Activated CD4-positive, CD25-positive, alpha-beta regulatory T cell treated with anti-CD3 and anti-CD28 coated beads, Interleukin-2, amount 50 U/mL, for 24 hours (primary cell): ENCODE data around the gene DIDO1.
A peak's percentile ranks its signal among the peaks of the same experiment; 100 is the strongest.

ENCODE experiments used
- ATAC-seq, 2 donors: fragments of 150-1000 bp; cut with Tn5 transposase; one replicate each; pipeline ENCODE4 v1.10.0; 2021; ENCODE audit warnings: mild to moderate bottlenecking in 1 of 2, moderate library complexity in 1 of 2

Gene DIDO1

DNA sequence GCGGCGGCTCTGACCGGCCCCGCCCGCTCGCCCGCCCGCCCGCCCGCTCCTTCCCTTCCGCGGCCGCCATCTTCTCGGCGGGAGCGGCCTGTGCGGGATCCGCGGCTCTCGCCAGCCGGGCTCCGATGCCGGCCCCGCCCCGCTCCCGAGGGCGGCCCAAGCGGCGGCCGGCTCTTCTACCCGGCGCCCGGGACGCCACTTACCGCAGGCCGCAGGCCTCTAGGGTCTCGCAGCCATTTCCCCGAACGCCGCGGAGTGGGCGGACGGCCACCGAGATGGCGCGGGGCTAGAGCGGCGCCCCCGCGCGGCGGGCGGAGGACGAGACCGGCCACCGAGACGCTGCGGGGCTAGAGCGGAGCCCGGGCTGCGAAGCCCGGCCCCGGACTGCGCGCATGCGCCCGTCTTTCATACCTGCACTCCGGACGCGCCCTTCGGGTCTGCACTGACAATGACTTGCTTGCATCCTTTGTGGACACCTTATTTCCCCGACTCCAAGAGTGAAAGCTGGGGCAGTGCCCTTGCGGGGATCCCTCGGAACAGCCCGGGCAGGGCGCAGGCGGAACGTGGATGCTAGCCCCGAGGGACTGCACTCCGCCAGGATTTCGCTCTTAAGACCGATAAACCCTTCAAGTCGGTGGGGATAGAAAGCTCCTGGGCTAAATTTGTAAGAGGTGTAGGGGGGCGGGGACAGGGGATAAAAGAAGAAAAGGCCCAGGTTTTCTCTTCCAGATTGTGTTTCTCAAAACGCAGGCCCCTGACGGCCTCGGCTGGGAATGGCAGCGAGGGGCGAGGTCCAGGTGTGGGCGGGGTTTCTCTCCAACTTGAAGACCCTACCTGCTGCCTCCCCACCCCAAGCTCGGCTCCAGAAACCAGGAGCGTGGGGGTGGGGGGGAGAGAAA, at the start of gene DIDO1:
Gene DIDO1 (minus strand): TSS at position 277 of the 899 bp plus-strand sequence.
- ATAC-seq: peak; percentile 86 to 88

DNA sequence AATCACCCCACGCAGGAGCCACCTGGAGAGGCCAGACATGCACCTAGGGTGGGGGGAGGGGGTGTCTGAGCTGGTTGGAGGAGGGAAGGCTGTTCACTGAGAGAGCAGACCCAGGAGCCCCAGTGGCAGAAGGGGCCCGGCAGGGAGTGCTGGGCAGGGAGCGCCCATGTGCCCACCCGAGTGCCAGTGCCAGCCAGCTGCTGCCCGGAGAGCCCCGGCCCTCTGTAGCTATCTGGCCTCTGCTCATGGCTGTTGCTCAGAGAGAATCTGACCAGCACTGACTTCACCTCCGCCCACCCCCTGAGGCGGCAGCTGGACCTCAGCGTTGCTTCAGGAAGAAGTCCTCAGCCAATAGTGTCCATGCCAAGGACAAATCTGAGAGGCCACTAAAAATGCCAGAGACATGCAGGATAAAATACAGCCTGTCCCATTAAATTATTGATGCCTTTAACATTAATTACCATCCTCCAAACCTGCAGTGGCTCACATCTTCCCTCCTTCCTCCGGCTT, 49.0 kb upstream of the DIDO1 start:
- no peak for ATAC-seq

DNA sequence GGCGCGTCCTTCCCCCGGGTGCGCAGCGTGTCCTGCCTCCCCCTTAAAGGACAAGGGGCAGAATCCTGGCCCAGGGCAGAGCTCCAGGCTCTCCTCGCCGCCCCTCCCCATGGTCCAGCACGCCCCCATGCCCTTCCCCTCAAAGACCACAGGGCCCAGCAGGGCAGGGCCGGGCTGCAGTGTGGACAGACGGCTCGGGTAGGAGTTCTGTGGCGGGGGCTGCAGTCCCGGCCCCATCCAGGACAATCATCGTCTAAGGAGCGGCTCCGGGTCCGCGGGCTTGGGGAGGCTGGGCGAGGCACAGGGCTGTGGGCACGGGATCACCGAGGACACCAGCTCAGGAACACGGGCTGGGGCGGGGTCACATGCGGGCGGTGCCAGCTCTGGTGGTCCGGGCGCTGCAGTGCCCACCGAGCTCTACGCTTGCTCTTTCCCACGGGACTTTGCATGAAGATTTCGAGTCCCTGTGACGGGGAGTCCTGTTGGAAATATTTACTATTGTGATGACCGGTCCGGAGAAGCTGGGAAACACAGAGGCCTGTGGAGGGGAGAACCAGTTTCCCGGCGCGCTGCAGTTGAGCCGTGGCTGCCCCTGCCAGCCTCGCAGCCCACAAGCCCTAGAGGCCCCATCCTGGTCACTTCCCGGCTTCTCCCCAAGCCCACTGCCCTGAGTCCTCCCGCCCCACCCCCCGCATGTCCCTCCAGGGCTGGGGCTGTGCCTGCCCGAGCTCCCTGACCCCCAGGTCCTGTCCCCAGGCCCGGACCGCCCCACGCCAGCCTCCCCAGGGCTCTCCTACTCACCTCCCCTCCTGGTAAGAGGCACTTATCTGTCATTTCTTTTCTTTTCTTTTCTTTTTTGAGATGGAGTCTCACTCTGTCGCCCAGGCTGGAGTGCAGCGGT, 46.8 kb upstream of the DIDO1 start:
- no peak for ATAC-seq

DNA sequence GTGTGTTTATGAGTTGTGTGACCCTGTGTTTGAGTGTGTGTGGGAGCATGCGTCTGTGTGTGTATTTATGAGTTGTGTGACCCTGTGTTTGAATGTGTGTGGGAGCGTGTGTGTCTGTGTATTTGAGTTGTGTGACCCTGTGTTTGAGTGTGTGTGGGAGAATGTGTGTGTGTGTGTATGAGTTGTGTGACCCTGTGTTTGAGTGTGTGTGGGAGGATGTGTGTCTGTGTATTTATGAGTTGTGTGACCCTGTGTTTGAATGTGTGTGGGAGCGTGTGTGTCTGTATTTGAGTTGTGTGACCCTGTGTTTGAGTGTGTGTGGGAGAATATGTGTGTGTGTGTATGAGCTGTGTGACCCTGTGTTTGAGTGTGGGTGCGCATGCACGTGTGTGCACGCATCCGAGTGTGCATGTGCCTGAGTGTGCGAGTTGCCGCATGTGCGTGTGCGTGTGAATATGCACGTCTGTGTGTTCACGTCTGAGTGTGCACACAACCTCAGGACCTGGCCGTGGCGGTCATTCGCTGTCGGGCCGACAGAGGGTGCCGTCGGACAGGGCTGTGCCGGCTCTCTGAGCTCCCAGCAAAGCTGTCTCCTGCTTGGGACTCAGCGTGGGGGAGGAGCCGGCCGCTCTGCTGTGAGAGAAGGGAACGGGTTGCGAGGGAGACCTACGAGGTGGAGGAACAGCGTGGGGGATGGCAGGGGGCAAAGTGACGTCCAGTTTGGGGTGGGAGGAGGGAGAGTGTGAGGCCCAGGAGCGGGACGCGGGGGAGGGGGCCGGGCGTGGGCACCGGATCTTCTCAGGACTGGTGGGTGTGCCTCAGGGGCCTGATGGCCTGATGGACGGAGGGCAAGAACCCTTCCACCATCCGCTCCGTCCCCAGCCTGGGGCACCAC, 45.9 kb upstream of the DIDO1 start:
- peak; percentile 93 to 96 for ATAC-seq

DNA sequence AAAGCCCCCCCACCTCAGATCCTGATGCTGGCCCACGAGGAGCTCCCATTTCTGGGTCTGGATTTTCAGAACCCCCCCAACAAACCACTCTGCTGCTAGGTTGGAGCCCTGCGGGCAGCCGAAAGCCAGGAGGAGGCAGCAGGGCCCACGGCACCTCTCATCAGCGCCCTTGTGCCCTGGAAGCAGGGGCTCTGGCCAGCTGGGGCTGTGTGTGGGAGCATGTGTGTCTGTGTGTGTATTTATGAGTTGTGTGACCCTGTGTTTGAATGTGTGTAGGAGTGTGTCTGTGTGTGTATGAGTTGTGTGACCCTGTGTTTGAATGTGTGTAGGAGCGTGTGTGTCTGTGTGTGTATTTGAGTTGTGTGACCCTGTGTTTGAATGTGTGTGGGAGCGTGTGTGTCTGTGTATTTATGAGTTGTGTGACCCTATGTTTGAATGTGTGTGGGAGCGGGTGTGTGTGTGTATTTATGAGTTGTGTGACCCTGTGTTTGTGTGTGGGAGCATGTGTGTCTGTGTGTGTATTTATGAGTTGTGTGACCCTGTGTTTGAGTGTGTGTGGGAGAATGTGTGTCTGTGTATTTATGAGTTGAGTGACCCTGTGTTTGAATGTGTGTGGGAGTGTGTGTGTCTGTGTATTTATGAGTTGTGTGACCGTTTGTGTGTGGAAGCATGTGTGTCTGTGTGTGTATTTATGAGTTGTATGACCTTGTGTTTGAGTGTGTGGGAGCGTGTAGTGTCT, 45.1 kb upstream of the DIDO1 start:
- no peak for ATAC-seq

DNA sequence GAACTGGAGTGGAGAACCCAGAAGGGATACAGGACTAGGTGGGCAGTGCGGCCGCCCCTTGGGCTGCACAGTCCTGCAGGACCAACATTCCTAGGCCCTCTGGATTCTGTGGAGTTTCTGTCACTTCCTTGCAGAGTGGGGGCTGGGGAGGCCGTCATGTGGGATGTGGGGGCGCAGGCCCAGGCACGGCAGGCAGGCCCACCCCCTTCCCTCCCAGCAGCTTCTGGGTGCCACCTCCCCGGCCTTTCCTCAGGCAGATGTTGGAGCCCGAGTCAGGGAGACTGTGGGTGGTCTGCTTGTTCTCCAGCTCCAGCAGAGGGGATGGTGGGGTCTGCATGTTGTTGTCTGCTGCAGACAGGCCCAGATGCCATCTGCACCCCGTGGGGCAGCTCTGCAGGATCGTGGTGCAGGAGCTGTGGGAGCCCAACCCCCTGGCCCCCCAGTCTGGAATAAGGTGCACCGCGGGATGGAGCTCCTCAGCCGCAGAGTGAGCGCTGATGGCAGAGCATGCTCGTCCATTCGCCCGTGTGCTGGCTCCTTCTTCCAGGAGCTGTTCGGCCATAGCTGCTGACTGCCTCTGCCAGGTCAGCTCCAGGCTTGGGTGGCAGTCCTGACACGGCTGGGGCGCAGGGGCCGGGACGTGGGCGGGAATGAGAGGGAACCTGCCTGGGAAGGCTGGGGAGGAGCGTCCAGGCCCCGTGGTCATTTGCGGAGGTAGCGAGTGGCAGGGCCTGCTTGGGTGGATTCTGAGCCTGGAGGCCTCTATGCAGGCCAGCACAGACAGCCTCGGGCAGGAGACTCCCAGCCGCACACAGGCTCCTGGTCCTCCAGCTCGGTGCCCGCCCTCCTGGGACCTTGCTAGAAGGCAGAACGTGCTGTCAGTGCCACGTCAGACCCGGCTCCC, 44.3 kb upstream of the DIDO1 start:
- no peak for ATAC-seq

DNA sequence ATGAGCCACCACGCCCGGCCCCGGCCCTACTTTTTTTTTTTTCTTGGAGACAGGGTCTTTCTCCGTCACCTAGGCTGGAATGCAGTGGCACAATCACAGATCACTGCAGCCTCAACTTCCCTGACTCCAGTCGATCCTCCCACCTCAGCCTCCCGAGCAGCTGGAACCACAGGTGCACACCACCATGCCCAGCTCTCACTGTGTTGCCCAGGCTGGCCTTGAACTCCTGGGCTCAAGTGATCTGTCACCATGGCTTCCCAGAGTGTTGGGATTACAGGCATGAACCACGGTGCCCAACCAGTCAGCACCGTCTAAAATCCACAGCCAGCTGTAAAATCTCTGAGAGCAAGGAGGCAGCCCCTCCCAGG, 43.6 kb upstream of the DIDO1 start:
- no peak for ATAC-seq

DNA sequence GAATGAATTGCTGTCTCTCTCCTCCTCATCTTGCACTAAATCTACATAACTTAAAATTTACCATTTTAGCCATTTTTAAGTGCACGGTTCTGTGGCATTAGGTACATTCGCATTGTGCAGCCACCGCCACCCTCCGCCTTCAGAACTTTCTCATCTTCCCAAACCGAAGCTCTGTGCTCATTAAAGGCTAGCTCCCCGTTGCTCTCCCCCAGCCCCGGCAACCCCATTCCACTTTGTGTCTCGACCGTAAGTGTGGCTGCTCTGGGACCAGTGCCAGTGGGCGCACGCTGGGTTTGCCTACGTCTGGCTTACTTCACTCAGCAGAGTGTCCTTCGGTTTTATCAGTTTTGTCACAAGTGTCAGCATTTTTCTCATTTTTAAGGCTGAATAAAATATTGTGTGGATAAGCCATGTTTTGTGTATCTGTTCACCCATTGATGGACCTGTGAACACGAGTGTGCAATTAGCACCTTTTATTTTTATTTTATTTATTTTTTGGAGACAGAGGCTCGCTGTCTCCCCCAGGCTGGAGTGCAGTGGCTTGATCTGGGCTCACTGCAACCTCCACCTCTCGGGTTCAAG, 43.0 kb upstream of the DIDO1 start:
- no peak for ATAC-seq

DNA sequence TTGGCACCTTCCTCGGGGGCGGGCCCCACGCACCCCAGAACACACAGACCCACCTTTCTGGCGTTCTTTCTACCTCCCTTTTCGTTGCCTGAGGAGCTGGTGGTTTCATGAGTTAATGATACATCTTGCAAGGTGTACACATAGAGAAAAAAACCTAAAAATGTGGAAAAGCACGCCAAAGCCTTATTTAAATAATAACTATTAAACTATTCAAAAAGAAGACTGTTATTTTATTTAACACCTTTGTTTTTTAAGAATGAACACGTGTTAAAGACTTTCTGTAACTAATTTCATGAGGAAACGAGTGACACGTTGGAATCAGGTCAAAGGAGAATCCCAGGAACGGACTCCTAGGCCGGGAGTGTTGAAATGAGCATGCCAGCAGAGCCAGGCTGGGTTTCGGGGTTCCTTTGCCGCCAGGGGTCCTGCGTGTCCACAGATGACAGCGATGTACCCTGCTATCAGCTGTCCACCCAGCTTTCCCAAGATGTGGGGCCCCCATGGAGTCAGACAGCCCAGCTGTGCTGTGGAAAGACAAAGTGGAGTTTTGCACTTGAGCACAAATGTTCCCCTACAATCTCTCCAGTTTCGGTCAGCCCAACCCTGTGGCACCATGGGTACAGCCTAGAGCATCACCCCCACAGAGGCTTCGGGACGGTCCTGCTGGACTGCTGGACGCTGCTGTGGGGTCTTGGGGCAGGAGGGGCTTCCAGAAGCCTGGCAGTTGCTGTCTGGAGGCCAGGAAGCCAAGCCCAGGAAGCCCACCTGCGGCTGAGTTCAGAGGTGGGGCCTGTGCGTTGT, 42.3 kb upstream of the DIDO1 start:
- ATAC-seq: no peak

DNA sequence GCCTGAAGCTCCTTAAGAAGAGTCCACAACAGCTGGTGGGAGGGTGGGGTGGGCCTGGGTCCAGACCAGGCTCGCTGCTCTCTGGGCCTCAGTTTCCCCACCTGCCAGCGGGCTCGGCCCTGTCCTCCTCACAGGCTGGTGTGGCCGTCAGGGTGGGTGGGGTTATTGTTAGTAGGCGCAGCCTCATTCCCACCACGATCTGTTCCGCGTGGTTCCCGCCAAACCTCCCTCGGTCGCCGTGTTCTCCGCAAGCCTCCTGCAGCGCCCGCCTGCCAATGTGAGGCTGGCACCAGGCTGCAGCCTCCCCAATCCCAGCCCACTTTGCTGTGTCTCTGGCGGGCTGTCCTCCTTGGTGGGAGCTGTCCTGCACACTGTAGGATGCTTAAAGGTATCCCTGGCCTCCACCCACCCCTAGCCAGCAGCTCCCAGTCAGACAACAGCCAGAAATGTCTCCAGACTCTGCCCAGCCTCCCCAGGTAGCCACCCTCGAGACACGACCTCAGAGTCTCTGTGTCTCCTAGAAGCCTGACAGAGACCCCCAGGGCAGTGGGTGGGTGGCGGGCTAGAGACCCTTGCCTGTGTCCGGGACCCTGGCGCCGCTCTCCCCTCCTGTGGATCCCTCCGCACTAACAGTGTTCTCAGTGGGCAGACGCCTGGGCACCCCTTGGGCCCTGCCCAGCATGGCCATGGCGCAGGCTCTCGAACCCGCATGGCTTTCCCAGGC, 41.5 kb upstream of the DIDO1 start:
- ATAC-seq: no peak

DNA sequence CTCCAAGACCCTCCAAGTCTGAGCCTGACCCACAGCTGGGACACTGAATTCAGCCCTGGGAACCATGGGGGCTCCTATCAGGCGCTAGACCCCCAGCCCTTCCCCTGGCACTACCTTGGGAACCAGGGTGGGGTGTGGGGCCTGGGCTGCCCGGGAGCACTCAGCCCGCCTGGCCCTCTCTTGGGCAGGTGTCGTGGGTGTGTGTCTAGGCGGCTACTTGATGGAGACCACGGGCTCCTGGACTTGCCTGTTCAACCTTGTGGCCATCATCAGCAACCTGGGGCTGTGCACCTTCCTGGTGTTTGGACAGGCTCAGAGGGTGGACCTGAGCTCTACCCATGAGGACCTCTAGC, 40.8 kb upstream of the DIDO1 start:
- ATAC-seq: no peak

DNA sequence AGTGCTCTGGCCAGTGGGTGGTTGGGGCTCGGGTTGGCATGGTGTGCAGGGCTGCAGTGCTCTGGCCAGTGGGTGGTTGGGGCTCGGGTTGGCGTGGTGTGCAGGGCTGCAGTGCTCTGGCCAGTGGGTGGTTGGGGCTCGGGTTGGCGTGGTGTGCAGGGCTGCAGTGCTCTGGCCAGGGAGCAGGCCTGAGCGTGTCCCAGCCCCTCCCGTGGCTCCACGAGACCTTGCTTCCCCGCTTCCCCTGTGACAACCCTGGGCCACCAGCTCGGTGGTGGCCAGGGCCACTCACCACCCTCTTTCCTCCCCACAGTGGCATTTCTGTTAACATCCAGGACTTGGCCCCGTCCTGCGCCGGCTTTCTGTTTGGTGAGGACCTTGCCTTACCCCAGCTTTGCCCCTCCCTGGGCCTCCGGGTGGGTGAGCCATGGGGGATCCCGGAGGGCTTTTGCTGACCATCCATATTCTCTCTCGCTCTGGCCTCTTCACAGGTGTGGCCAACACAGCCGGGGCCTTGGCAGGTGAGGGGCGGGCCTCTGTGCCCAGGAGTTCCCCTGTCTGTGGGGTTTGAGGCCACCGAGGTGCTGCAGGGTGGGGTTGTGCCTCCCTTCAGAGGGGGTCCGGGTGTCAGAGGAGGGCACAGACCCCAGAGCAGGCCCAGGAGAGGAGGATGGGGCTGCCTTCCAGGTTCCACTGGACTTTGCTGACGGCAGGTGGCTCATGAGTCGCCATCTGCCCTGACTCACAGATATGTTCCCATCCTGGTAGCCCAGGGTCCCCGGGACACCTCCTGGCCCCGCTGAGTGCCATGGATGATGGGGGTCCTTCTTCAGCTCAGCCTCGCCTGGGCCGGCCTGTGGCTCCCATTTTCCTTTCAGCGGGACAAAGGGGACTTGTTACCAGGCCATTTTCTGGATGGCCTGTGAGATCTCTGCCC, 40.2 kb upstream of the DIDO1 start:
- no peak for ATAC-seq

DNA sequence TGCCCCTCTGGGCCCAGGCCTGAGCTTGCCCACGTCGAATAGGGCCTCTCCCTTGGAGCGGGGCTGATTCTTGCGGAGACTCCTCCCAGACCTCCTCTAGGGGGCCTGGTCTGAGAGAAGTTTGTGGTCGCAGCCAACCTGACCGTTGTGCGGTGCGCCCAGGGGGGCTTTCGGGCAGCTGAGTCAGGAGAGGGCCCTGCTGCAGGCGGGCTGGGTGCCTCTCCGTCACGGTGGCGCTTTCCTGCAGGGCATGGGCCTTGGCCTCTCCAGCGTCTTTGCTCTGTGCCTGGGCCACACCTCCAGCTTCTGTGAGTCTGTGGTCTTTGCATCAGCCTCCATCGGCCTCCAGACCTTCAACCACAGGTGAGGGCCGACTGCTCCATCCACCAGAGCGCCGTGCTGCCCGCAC, 39.1 kb upstream of the DIDO1 start:
- ATAC-seq: no peak

DNA sequence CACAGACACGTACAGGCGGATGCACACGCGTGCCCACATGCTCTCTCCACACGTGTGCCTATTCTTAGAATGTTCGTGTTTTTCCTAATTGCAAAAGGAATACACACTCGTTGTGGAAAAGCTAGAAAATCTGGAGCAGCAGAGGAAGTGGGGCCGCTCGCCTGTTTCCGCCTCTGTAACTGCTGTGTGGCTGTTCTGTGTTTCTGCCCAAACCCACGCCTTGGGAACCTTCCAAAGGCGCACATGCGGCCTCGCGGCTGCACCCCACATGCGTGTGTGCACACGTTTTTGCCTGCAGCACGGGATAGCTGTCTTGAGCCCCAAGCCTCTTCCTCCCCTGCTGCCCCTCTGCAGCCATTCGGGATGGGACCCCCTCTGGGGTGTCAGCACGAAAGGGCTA, 38.4 kb upstream of the DIDO1 start:
- no peak for ATAC-seq

DNA sequence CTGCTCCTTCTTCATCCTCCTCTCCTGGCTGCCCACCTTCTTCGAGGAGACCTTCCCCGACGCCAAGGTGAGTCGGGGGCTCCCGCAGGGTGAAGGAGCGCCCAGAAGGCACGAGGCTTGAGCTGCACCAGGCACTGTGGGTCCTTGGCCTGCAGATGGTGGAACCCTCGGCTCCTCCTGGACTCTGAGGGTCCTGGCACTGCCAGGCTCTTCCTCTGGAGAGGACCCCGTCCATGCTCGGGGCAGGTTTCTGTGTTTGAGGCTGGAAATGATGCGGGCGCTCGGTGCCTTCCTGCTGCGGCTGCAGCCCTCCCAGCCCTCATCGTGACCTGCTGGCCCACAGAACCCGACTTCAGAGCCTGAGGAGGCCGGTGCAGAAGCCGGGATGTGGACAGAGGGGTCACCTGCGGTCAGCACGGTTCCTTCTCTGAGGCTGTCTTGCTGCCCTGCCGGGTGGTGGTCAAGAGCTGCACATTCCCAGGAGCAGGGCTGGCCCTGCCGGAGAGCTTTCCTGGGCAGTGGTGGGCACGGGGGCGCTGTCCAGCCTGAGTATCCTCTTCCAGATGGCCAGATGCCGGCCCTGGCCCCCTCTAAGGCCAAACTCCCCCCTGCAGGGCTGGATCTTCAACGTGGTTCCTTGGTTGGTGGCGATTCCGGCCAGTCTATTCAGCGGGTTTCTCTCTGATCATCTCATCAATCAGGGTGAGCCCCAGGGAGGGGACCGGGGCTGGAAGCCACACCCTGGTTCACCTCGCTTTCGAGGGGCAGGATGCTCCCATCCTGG, 37.5 kb upstream of the DIDO1 start:
- ATAC-seq: no peak

DNA sequence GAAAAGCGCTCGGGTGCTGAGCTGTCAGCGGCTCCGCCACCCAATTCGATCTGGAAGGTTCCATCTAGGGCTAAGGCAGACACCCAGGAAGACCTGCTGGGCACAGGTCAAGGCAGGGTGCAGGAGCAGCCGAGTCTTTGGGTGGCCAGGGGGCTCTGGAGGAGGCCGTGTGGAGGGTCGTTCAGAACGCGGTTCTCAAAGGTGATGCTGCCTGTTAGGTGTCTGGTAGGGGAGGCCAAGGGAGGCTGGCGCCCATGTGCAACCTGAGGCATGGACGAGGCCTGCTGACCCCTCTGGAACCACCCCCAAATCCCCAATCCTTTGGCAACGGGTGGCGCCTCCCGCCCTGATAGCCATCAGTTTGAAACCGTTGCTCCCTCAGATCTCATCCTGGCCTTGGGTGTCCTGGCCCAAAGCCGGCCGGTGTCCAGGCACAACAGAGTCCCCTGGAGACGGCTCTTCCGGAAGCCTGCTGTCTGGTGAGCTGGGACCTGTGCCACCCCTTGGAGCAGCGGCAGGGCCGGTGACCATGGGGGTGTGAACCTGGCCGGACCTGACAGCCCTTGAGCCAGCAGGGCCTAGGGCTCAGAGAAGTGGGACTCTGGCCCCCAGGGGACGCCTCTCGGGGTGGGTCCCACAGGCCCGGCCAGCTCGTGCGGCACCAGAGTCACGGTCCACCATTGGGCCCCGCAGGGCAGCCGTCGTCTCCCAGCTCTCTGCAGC, 36.7 kb upstream of the DIDO1 start:
- ATAC-seq: no peak
